HL-60/S4 (cell line): ENCODE measurements around the gene NME8.

ENCODE experiments used
- in situ Hi-C: fragments of 300-500 bp; cut with MboI; formaldehyde crosslinking; loops from 2 replicates; pipeline ENCODE4 v1.14.3; 2022; ENCODE audit warnings: low sequenced_read_pairs

The NME8 gene

GRCh38 chr7:37894671-37895070 is 46.3 kb downstream of the NME8 start:
- in situ Hi-C loops: no loop called here

DNA sequence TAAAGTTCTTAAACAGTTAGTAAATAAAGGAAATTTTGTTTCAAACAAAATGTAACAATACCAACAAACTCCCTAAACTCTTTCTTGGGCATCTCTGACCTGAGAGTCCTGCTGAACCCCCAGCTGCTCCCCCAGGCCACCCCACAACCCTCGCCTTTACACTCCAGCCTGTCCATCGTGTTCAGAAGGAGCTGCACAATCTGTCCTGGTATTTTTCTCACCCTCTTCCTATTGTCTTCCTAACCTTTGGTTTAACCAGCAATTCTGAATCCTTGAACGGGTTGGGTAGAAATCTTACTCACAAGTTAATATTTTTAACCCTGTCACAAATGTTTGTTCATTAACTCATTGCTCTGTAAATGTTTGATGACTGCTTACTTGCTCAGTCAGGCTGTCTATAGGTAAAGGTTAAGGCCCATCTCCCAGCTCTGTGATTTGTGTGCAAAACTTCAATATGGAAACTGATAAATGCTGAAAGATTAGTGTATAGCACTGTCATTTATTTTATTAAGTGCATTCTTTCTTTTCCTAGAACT is 51.4 kb downstream of the NME8 start:
- in situ Hi-C loops: loop anchor here (25.0 kb wide), 3 partner anchors 188 to 438 kb away; no protein-coding TSS in a partner anchor

DNA sequence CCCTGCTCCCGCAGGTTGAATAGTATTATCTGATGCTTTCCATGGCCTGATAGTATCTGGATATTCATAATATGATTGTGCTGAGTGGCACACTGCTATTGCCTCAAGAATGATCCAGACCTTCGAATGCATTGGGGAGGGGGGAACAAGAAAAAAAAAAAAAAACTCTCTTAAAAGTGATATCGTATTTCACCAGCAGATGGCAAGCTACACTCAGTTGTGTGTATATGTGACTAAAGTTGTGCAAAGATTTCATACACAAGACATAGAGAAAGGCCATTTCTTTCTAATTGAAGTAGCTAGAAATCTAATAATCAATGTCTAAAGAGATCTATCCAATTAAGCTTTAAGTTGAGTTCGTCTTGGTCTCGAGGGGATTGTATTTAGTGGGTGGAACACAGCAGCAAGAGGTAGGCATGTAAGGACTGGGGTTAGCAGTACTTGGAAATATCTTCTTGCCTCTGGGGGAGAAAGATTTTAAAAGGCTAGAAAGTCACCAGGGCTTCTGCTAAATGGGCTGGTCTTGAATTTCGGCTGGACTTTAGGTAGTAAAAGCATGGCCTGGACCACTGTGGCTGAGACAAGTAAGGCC is 52.9 kb downstream of the NME8 start:
- in situ Hi-C loops: loop anchor here (25.0 kb wide), 3 partner anchors 186 to 436 kb away; no protein-coding TSS in a partner anchor

DNA sequence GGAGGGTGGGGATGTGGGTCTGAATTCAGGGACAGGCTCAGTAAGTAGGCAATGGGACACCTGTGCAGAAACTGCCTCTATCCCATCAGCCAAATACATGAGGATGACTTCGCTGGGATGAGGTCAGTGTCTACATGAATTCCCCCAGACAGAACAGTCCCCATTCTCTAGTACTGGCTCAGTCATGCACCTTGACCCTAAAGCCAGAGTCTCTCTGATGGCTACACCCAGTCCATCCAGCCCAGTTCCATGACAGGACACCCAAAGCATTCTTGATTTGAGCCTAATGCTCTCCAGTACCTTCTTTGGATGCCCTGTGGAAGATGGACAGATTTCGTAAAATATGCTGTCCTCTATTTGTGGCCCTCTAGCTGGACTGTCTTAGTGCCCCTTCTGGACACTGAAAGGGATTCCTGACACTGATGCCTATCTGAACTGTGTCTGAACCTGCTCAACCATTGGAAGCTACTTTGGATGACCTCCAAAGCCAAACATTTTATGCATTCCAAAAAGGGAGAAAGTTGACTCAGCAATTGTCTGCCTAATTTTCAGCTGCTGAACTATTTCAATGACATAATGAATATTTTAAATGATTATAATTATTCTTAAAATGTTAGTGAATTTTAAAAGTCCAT is 53.6 kb downstream of the NME8 start:
- in situ Hi-C loops: loop anchor here (25.0 kb wide), 3 partner anchors 185 to 435 kb away; no protein-coding TSS in a partner anchor

DNA sequence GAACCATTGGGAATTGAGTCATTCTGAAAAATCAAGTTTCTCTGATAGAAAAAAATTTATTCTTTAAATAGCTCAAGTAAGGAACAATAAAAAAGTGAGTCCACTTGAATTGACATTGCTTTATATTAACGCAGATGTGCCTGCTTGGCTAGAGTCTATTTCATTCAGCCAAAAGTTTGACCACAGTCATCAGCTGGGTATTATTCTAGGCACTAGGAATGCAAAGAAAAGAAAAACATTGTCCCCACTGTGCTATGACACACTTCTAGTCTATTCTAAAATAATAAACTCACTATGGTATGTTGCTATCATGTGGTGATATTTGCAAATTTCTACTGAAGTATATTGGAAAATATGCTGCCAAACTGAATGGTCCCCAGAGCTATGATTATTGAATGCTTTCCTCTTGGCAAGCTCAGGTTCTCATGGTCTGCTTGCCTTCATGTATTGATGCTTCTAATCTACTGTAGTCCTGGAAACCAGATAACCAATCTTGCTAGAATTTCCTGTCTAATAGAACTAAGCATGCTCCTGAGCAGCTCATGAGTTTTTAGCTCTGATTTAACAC is 59.9 kb downstream of the NME8 start:
- in situ Hi-C loops: loop anchor here (25.0 kb wide), 3 partner anchors 179 to 429 kb away; no protein-coding TSS in a partner anchor

- in situ Hi-C loops: loop anchor here (25.0 kb wide), 3 partner anchors 175 to 425 kb away; no protein-coding TSS in a partner anchor
Measured at GRCh38 chr7:37912756-37913155, 64.4 kb downstream of the NME8 start.

DNA sequence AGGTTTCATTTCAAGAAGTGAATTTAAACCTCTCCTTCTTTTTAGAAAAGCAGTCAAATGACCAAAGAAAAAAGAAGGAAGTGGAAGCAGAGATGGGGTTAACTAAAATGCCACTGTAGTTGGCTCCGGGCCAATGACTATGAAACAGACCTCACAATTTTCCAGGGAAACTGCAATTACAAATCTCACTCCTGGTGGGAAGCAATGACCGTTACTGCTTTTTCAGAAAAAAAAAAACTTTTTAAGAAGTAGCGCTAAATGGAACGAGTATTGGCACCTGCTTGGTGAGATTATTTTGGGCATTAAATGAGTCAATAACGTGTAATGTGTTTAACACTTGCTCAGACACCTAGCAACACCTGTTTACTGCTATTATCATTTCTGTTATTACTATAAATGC is 67.0 kb downstream of the NME8 start:
- in situ Hi-C loops: loop anchor here (25.0 kb wide), 3 partner anchors 172 to 422 kb away; no protein-coding TSS in a partner anchor

GRCh38 chr7:37916017-37916672 is 67.7 kb downstream of the NME8 start:
- in situ Hi-C loops: loop anchor here (25.0 kb wide), 3 partner anchors 171 to 421 kb away; no protein-coding TSS in a partner anchor

GRCh38 chr7:37916673-37917660 is 68.6 kb downstream of the NME8 start, which contains the start of gene SFRP4:
Gene SFRP4, minus strand, starts transcription at chr7:37916817. Its CDS starts 280 bp downstream, at chr7:37916537.
- in situ Hi-C loops: loop anchor here (25.0 kb wide), 3 partner anchors 170 to 420 kb away; no protein-coding TSS in a partner anchor

GRCh38 chr7:37918526-37918925 is 70.1 kb downstream of the NME8 start:
- in situ Hi-C loops: loop anchor here (25.0 kb wide), 3 partner anchors 169 to 419 kb away; no protein-coding TSS in a partner anchor

DNA sequence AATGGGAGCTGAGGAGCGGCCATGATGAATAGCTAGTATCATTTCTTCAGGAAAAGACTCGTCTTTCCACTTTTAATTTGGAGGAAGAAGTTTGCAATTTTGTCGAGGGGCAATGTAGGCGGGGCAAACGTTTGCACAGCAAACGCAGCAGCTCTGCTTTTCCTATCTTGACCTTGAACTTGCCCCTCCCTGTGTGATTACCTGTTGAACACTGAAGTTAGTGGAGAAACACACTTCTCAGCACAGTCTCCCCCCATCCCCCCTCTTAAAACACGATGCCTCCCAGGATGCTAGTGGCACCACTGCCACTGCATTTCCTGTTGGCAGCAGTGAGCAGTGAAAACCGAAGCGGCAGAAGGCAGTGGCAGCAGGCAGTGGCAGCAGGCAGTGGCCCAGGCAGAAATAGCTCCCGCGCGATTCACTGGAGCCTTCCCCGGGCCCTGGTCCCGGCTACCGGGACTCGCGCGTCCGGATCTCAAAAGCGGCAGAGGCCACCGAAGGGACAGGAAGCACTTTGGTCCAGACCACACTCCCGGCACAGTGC is 72.0 kb downstream of the NME8 start, which contains the start of gene EPDR1:
EPDR1 (plus strand) TSS at position 336 of the 544 bp plus-strand sequence. CDS start 300 bp downstream, outside the sequence.
- in situ Hi-C loops: loop anchor here (25.0 kb wide), 3 partner anchors 167 to 417 kb away; no protein-coding TSS in a partner anchor

- in situ Hi-C loops: loop anchor here (25.0 kb wide), 3 partner anchors 166 to 416 kb away; no protein-coding TSS in a partner anchor
Measured at GRCh38 chr7:37920849-37921805, 72.7 kb downstream of the NME8 start.

DNA sequence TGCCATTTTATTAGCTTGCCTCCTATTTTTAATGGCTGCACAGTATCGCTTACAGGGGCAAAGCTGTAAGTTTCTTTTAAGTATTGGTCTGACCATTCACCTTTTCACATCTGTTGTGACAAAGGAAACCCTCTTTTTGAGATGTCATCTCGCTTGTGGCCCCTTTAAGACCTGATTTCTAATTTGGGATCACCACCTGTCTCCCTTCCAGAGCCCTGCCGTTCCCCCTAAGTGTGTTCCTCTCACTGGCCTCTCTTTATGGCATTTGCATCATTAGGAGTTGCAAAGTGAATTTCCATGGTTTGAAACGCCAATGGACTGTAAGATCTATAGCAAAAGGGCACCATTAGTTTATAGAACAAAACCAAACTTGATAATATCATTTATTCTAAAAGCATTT is 73.5 kb downstream of the NME8 start:
- in situ Hi-C loops: loop anchor here (25.0 kb wide), 3 partner anchors 165 to 415 kb away; no protein-coding TSS in a partner anchor

DNA sequence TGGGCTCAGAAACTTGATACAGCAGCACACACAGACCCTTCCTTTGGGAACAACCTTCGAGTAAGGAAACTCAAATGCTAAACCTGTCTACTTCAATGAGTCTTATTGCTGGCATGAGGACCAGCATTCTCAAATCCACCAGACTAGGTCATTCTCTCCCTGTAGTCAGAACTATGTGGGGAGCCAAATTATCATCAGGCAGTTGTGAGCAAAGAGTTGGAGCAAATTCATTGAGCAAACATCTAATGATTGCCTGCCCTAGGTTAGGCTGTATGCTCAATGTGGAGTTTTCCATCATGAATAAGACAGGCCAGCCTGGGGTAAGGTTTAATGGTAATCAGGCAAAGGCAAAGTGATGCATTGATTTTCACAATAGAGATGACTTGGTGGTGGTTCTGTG is 75.6 kb downstream of the NME8 start:
- in situ Hi-C loops: loop anchor here (25.0 kb wide), 3 partner anchors 163 to 413 kb away; no protein-coding TSS in a partner anchor

- in situ Hi-C loops: loop anchor here (25.0 kb wide), 3 partner anchors 163 to 413 kb away; no protein-coding TSS in a partner anchor
Measured at GRCh38 chr7:37924491-37925041, 76.2 kb downstream of the NME8 start.

DNA sequence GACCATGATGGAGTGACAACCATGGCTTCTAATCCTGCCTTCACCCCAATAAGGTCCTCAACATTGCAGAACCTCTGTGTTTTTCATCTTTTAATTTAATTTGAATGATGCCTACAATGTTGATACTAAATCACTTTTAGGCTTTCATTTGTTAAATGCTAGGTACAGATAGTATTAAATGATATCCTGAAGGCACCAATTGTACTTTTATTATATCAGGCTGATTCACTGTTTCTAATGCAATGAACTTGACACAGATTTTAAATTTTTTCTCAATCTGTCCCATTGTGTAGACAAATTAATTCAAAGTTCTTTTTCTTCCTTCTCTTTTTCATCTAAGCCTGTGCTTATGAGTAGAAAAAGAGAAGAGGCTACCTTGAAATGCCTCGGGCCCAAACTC is 77.2 kb downstream of the NME8 start:
- in situ Hi-C loops: no loop called here

DNA sequence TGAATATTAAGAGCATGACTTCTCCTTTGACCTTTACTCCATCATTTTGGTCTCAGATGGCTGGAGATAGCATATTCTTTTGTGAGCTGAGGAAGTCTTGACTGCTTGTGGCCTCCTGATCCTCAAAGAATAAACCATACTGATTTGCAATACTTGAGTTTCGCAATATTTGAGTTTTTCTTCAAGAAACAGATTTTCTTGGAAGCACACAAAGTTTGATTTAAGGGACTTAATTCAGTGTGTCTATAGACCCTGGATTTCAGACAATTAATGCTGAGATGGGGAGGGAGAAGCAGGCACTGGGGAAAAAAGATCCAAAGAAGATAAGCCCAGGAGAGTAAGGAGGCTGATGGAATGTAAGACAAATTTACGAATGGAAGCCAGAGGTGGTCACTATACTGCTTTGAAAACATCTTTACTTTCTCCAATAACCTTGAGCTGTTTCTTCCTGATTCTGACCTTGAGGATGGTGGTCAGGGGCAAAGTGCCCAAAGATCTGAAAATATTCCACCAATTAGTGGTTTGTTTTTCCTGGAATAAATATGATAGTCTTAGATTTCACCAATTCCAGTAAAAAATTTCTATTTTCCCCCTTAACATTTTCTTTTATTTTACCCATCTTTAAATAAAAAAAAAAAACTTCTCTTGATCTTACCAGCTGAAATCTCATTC is 79.5 kb downstream of the NME8 start:
- in situ Hi-C loops: no loop called here
